K562 (cell line): ENCODE data around the gene TMEM167A. TPM values are rescaled to one million over a fixed set of nuclear protein-coding genes. Genes with fewer than 3 reads are reported as not detected.

Experiments
- ATAC-seq: fragments of 200-7000 bp; cut with Tn5 transposase; 3 replicates; pipeline ENCODE4 v1.9.1; 2020; ENCODE audit warnings: moderate library complexity
- BruUV-seq: library from RNA; stranded (reverse); fragments of 400-500 nt; replicated peaks from 2 replicates; lab custom pipeline; 2021; lab: Mats Ljungman, UMichigan
- CTCF ChIA-PET: fragments of 300-600 bp; formaldehyde crosslinking; extraction: SDS; loops from one replicate; lab custom pipeline; 2021; ENCODE audit warnings: low intra/inter-chr PET ratio; lab: Yijun Ruan, JAX
- POLR2A ChIA-PET: fragments of 300-600, 350-650 bp; sonication (Branson Sonifier 250); formaldehyde crosslinking; extraction: SDS; loops from one replicate; lab custom pipeline; 2021; ENCODE audit warnings: antibody characterized with exemption, inconsistent platforms; lab: Yijun Ruan, JAX
- DNase-seq, 4 experiments: peaks; one replicate each; pipeline versions ENCODE4 v3.0.0 to v3.0.0-alpha.2; 2011 to 2018; ENCODE audit warnings: low spot score in 3 of 4, mixed read lengths in 3 of 4; ENCODE audit errors: extremely low read depth in 1 of 4
- FAIRE-seq: peaks from 2 replicates; lab custom pipeline; 2011; peaks lifted over from hg19 to GRCh38; lab: Jason Lieb, UNC
- H2AFZ ChIP-seq: 2 replicates; pipeline ENCODE4 v1.6.0; 2011; ENCODE audit warnings: low read depth, low read length, control low read depth, inconsistent platforms
- H3K27ac ChIP-seq: fragments of 200-600 bp; 3 replicates; pipeline ENCODE4 v1.8.0; 2011; ENCODE audit warnings: low read depth, mild to moderate bottlenecking, control low read depth, inconsistent platforms, low read length, moderate library complexity, mixed read lengths; ENCODE audit errors: extremely low read depth
- H3K27me3 ChIP-seq, 2 experiments: fragments of 300-600 bp in 1 of 2; 2 replicates in 1 of 2; 3 replicates in 1 of 2; pipeline versions ENCODE4 v1.6.0 to v1.8.0; 2011; ENCODE audit warnings: inconsistent platforms in 2 of 2, low read length in 2 of 2, mild to moderate bottlenecking in 1 of 2, mixed read lengths in 1 of 2, moderate library complexity in 1 of 2; ENCODE audit not compliant: control insufficient read depth in 2 of 2, insufficient read depth in 2 of 2
- H3K36me3 ChIP-seq: fragments of 300-600 bp; 3 replicates; pipeline ENCODE4 v1.8.0; 2011; ENCODE audit warnings: mild to moderate bottlenecking, low read length, inconsistent platforms; ENCODE audit not compliant: control insufficient read depth, insufficient read depth
- H3K4me1 ChIP-seq, 2 experiments: fragments of 200-600 bp in 1 of 2; replicated peaks in 1 of 2; 2 replicates in 1 of 2; 3 replicates in 1 of 2; pipeline versions ENCODE4 v1.5.1 to v1.8.0; 2011; ENCODE audit warnings: inconsistent platforms in 2 of 2, low read length in 2 of 2, mild to moderate bottlenecking in 1 of 2, mixed read lengths in 1 of 2, moderate library complexity in 1 of 2; ENCODE audit not compliant: control insufficient read depth in 2 of 2, insufficient read depth in 2 of 2
- H3K4me2 ChIP-seq: 2 replicates; pipeline ENCODE4 v1.6.1; 2011; ENCODE audit warnings: low read length, control low read depth, inconsistent platforms, mixed read lengths; ENCODE audit not compliant: insufficient read depth
- H3K4me3 ChIP-seq: fragments of 200-600 bp; sonication (generic), shearing (Covaris generic); 2 replicates; pipeline ENCODE4 v1.5.1; 2016; ENCODE audit warnings: control low read depth, inconsistent platforms
- H3K79me2 ChIP-seq: fragments of 200-600 bp; 3 replicates; pipeline ENCODE4 v1.8.0; 2011; ENCODE audit warnings: low read length, inconsistent platforms; ENCODE audit not compliant: control insufficient read depth, insufficient read depth
- H3K9ac ChIP-seq, 2 experiments: 2 replicates each; pipeline versions ENCODE4 v1.6.0 to v1.6.1; 2011; ENCODE audit warnings: low read depth in 2 of 2, low read length in 2 of 2, control low read depth in 1 of 2, inconsistent platforms in 1 of 2, mild to moderate bottlenecking in 1 of 2, mixed read lengths in 1 of 2; ENCODE audit not compliant: insufficient read depth in 1 of 2
- H3K9me1 ChIP-seq: one replicate; pipeline ENCODE4 v1.6.0; 2011; ENCODE audit warnings: inconsistent platforms, mild to moderate bottlenecking, low read length, moderate library complexity; ENCODE audit not compliant: control insufficient read depth, insufficient read depth
- H3K9me3 ChIP-seq: replicated peaks from 2 replicates; pipeline ENCODE4 v1.5.1; 2011; ENCODE audit warnings: low read depth, low read length, inconsistent platforms; ENCODE audit not compliant: control insufficient read depth, insufficient read depth
- H4K20me1 ChIP-seq: replicated peaks from 2 replicates; pipeline ENCODE4 v1.6.1; 2011; ENCODE audit warnings: low read length, inconsistent platforms, mixed read lengths; ENCODE audit not compliant: control insufficient read depth, insufficient read depth
- HOXB6 ChIP-seq: fragments of 250-450 bp; sonication (Bioruptor Pico); IDR thresholded peaks from 2 replicates; pipeline ENCODE4 v1.5.1; 2022; ENCODE audit warnings: mild to moderate bottlenecking, borderline replicate concordance
- WGBS: fragments of 100-300 bp; shearing (Covaris generic); methylation state at CpG from one replicate; pipeline ENCODE4 v1.1.6; 2016; ENCODE audit warnings: low coverage, mixed read lengths; ENCODE audit not compliant: insufficient coverage; ENCODE audit errors: missing lambda C conversion rate; 5-methylcytosine and 5-hydroxymethylcytosine counted together
- in situ Hi-C: fragments of 300-500 bp; cut with MboI; formaldehyde crosslinking; loops from 4 replicates; pipeline ENCODE4 v1.15.0; 2018; ENCODE audit warnings: inconsistent platforms, mixed read lengths
- intact Hi-C: fragments of 100-400 bp; cut with micrococcal nuclease; formaldehyde crosslinking; loops from 2 replicates; pipeline ENCODE4 v1.14.2; 2022
- polyA plus RNA-seq, 8 experiments: library from polyadenylated mRNA; depleted of rRNA in 4 of 8; stranded (reverse) in 5 of 8; unstranded in 3 of 8; fragments of >200 nt; fragmentation: Nextera tagmentation in 2 of 8; fragmentation: Illumina TruSeq in 1 of 8; extraction: Ambion mirVana in 2 of 8; extraction: Trizol in 1 of 8; gene quantifications; 2 replicates each; pipeline versions ENCODE4 v1.2.1 to v1.2.3, GENCODE V29; 2011 to 2014; ENCODE audit warnings: inconsistent platforms in 1 of 8, missing spikeins in 1 of 8
- total RNA-seq, 7 experiments: library from RNA; depleted of rRNA in 6 of 7; stranded (reverse); fragments of >200 nt in 6 of 7; fragmentation: Illumina TruSeq in 2 of 7; extraction: Trizol in 2 of 7; gene quantifications; 2 replicates each; pipeline versions ENCODE4 v1.2.1 to v1.2.3, GENCODE V29; 2011 to 2021; ENCODE audit warnings: low replicate concordance in 1 of 7
- TF ChIP-seq, protein P1 (sequence below): fragments of 450-650 bp; formaldehyde crosslinking; IDR thresholded peaks from 2 replicates; pipeline ENCODE4 v1.4.0; 2022; ENCODE audit warnings: mild to moderate bottlenecking, moderate library complexity
- TF ChIP-seq, protein P2 (sequence below): fragments of 450-650 bp; IDR thresholded peaks from 2 replicates; pipeline ENCODE4 v1.6.1; 2017; ENCODE audit warnings: antibody characterized with exemption

Gene TMEM167A
- total and polyA plus RNA-seq, 9 of the 15 experiments (the other 6 are each of a cell fraction or from before 2014, with no cell fraction given) = 35.3 to 458 (median 110) TPM

DNA sequence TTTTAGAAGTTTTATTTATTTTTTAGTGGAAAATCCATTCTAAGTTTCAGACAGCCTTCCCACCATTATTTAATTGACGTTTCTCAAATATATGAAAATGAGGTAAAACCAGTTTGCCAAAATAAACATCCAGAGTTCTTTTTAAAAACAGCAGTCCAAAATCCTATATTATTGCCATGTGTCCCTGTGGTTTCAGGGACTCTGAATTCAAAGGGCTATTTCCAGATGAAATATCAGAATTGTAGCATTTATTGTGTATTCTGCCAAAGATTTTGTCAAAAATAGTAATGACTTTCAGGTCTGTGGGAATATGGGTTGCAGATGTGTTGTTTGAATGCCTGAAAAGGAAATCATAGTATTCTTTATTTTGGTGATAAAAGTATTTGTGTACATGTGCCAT, 41.8 kb upstream of the TMEM167A start:
- no peak overlapping the region for H3K27ac ChIP-seq
- H3K79me2 ChIP-seq = no peaks in the 10 kb centered on the region
- CTCF ChIA-PET = no interaction called here
- in situ Hi-C loops = no loop called here
- ATAC-seq = no peak
- no peaks in the 10 kb centered on the region for H3K9me3 ChIP-seq
- H4K20me1 ChIP-seq = no peaks in the 10 kb centered on the region
- POLR2A ChIA-PET = no interaction called here
- H2AFZ ChIP-seq = no peak overlapping the region
- H3K4me1 ChIP-seq = no peaks in the 10 kb centered on the region
- no peaks in the 10 kb centered on the region for H3K36me3 ChIP-seq
- H3K9ac ChIP-seq = no peak overlapping the region
- 78% methylated on average over 1 of the region's 1 CpG for WGBS
- no peaks in the 10 kb centered on the region for H3K27me3 ChIP-seq
- DNase-seq = no peak
- no peak overlapping the region for H3K4me3 ChIP-seq
- H3K9me1 ChIP-seq = no peaks in the 10 kb centered on the region
- no peak overlapping the region for H3K4me2 ChIP-seq
- TF ChIP-seq, protein P1, sequence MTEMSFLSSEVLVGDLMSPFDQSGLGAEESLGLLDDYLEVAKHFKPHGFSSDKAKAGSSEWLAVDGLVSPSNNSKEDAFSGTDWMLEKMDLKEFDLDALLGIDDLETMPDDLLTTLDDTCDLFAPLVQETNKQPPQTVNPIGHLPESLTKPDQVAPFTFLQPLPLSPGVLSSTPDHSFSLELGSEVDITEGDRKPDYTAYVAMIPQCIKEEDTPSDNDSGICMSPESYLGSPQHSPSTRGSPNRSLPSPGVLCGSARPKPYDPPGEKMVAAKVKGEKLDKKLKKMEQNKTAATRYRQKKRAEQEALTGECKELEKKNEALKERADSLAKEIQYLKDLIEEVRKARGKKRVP (CRISPR knock-in tag) = no peak
- no peak for TF ChIP-seq HOXB6 (CRISPR knock-in tag)
- TF ChIP-seq, protein P2, sequence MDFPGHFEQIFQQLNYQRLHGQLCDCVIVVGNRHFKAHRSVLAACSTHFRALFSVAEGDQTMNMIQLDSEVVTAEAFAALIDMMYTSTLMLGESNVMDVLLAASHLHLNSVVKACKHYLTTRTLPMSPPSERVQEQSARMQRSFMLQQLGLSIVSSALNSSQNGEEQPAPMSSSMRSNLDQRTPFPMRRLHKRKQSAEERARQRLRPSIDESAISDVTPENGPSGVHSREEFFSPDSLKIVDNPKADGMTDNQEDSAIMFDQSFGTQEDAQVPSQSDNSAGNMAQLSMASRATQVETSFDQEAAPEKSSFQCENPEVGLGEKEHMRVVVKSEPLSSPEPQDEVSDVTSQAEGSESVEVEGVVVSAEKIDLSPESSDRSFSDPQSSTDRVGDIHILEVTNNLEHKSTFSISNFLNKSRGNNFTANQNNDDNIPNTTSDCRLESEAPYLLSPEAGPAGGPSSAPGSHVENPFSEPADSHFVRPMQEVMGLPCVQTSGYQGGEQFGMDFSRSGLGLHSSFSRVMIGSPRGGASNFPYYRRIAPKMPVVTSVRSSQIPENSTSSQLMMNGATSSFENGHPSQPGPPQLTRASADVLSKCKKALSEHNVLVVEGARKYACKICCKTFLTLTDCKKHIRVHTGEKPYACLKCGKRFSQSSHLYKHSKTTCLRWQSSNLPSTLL = no peak
- intact Hi-C loops = no loop called here
- BruUV-seq = no TSS peak
- no peak for FAIRE-seq
